OCI-LY3 (cell line): ENCODE data around the gene SEMA3C.

ENCODE experiments used
- CTCF ChIP-seq: fragments of 200-600, 300-600 bp; sonication (generic); IDR thresholded peaks from 2 replicates; pipeline ENCODE4 v1.5.1; 2014; ENCODE audit warnings: antibody characterized with exemption, low read length, low read depth
- EZH2phosphoT487 ChIP-seq: fragments of 200-600 bp; shearing (Covaris generic); IDR thresholded peaks from 2 replicates; pipeline ENCODE4 v1.6.1; 2018; ENCODE audit warnings: antibody characterized with exemption, mixed run types, low read depth

GRCh38 chr7:80705130-80705781 is 213.6 kb downstream of the SEMA3C start:
- TF ChIP-seq CTCF (no peak), EZH2phosphoT487 (no peak)
